ENCODE data around the gene FBP2. TPM values are rescaled to one million over a fixed set of nuclear protein-coding genes. Genes with fewer than 3 reads are reported as not detected.
A peak's percentile ranks its signal among the peaks of the same experiment; 100 is the strongest.

FBP2 gene
- total and polyA plus RNA-seq, 2 donors (not counting 1 experiment from before 2014, with no cell fraction given), result not detected

DNA sequence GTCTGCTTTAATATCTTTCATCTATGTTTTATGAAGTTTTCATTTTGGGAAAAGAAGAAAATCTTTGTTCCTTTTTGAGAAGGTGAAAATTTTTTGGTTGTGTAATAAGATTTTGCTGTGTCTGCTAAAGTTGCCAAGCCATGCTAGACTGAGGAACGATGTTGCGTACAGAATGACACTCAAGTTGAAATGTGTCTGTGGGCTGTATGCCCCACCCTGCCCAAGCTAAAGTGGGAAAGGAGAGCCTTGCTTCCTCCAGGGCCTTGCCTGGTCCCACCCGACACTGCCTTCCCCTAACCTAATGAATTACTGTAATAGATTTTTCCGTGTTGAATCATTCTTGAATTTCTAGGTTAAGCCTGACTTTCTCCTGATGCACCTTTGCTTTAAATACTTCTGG, 36.2 kb downstream of the FBP2 start:
- no peak overlapping the region for H3K4me3 Mint-ChIP-seq
- Histone ChIP-seq H3K27ac (ENCODE audit: low read length in 2 of 2) (no peak overlapping the region), H3K27me3 (replicated peaks in 1 of 4; ENCODE audit: control extremely low read depth in 1 of 4, control insufficient read depth in 3 of 4, insufficient read depth in 4 of 4, low read length in 3 of 4) (peaks cover 0 to 2% (median 0%) of the 10 kb centered on the region in 4 experiments), H3K79me2 (ENCODE audit: control insufficient read depth, insufficient read depth, low read length) (no peaks in the 10 kb centered on the region), H4K20me1 (ENCODE audit: control insufficient read depth, insufficient read depth, low read length, poor library complexity, severe bottlenecking) (no peaks in the 10 kb centered on the region), H3K4me3 (ENCODE audit: control extremely low read depth in 1 of 5, extremely low read depth in 1 of 5, insufficient read depth in 1 of 5, low read depth in 2 of 5, low read length in 4 of 5) (no peak overlapping the region), H3K4me1 (ENCODE audit: control insufficient read depth in 2 of 2, insufficient read depth in 2 of 2, low read length in 2 of 2) (no peaks in the 10 kb centered on the region), H3K9me3 (ENCODE audit: control extremely low read depth in 1 of 3, control insufficient read depth in 2 of 3, insufficient read depth in 1 of 3, low read length in 2 of 3) (peaks cover 0 to 4% (median 0%) of the 10 kb centered on the region in 3 donors), H2AFZ (ENCODE audit: insufficient read depth, low read depth, low read length, poor library complexity, severe bottlenecking) (no peak overlapping the region), H3K4me2 (replicated peaks; ENCODE audit: low read depth, low read length, poor library complexity, severe bottlenecking) (no peak overlapping the region), H3K9ac (ENCODE audit: low read length) (no peak overlapping the region), H3K36me3 (replicated peaks in 1 of 2; ENCODE audit: control extremely low read depth in 1 of 2, control insufficient read depth in 1 of 2, extremely low read depth in 1 of 2, insufficient read depth in 2 of 2, low read length in 1 of 2) (no peaks in the 10 kb centered on the region)
- CTCF ChIA-PET, result no interaction called here
- no peaks in the 10 kb centered on the region for H3K9me3 Mint-ChIP-seq (ENCODE audit: insufficient read depth)
- no peak for TF ChIP-seq EZH2 (IDR thresholded peaks at IDR 0.05; ENCODE audit: borderline replicate concordance, insufficient read depth, low read depth, low read length, poor library complexity, severe bottlenecking)
- TF ChIP-seq, protein P1, sequence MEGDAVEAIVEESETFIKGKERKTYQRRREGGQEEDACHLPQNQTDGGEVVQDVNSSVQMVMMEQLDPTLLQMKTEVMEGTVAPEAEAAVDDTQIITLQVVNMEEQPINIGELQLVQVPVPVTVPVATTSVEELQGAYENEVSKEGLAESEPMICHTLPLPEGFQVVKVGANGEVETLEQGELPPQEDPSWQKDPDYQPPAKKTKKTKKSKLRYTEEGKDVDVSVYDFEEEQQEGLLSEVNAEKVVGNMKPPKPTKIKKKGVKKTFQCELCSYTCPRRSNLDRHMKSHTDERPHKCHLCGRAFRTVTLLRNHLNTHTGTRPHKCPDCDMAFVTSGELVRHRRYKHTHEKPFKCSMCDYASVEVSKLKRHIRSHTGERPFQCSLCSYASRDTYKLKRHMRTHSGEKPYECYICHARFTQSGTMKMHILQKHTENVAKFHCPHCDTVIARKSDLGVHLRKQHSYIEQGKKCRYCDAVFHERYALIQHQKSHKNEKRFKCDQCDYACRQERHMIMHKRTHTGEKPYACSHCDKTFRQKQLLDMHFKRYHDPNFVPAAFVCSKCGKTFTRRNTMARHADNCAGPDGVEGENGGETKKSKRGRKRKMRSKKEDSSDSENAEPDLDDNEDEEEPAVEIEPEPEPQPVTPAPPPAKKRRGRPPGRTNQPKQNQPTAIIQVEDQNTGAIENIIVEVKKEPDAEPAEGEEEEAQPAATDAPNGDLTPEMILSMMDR (IDR thresholded peaks at IDR 0.05), result no peak
- no peak overlapping the region for H3K27ac Mint-ChIP-seq
- 80% methylated on average over 1 of the region's 4 CpGs for WGBS (ENCODE audit: insufficient coverage)
- ATAC-seq (ENCODE audit: low read depth), result no peak
- peaks cover 10% of the 10 kb centered on the region for H3K27me3 Mint-ChIP-seq
- DNase-seq, result no peak
- H3K4me1 Mint-ChIP-seq, result no peaks in the 10 kb centered on the region
- intact Hi-C loops (cut with micrococcal nuclease), result no loop called here
- POLR2A ChIA-PET, result no interaction called here

DNA sequence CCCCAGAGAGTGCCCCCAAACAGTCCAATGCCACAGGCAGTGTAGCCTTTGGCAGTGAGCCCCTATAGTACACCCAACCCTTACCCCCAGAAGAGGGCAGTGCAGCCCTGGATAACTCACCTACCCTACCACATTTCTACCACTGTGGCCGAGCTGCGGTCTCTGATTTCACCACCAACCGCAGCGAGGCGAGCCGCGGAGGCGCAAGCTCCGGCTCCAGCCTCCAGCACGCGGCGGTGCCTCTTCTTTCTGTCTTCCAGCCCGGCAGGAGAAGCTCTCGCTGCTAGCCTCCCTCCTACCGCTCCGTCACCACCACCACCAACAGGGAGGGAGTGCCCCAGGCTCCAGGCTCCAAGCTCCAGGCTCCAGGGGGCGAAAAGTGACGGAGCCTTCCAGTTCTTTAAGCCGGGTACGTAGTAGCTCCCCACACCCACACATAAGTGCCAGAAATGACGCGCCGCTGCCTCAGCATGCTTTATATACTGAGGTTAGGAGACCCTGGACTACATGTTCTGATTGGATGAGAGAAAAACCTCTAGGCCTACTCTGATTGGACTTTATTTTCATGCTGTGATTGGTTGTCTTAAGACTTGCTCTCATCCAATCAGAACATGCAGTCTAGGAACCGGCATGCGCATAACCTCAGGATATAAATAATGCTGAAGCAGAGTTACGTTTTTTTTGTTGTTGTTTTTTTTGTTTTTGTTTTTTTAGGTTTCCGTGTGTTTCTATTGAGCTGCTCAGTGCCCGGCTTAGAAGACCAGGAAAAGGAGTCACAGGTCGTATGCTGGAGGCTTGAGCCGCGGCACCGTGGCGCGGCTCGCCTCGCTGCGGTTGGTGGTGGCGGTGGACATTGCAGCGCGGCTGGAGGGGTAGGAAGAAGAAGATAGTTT, 38.9 kb downstream of the FBP2 start, which contains the start of gene PCAT7:
Gene PCAT7 (plus strand): TSS at position 645 of the 893 bp plus-strand sequence.
- no peaks in the 10 kb centered on the region for H3K4me1 ChIP-seq (ENCODE audit: control insufficient read depth in 2 of 2, insufficient read depth in 2 of 2, low read length in 2 of 2)
- no peak for ATAC-seq (ENCODE audit: low read depth)
- no peaks in the 10 kb centered on the region for H3K27me3 ChIP-seq (replicated peaks in 1 of 4; ENCODE audit: control extremely low read depth in 1 of 4, control insufficient read depth in 3 of 4, insufficient read depth in 4 of 4, low read length in 3 of 4)
- H2AFZ ChIP-seq (ENCODE audit: insufficient read depth, low read depth, low read length, poor library complexity, severe bottlenecking), result no peak within 1 kb of the TSS
- no peak within 1 kb of the TSS for H3K4me3 ChIP-seq (ENCODE audit: control extremely low read depth in 1 of 5, extremely low read depth in 1 of 5, insufficient read depth in 1 of 5, low read depth in 2 of 5, low read length in 4 of 5)
- Mint-ChIP-seq H3K4me1 (no peaks in the 10 kb centered on the region), H3K4me3 (no peak within 1 kb of the TSS), H3K27me3 (peaks cover 11% of the 10 kb centered on the region), H3K27ac (no peak within 1 kb of the TSS), H3K9me3 (ENCODE audit: insufficient read depth) (no peaks in the 10 kb centered on the region)
- ChIA-PET POLR2A (no interaction called here), CTCF (no interaction called here)
- TF ChIP-seq EZH2 (IDR thresholded peaks at IDR 0.05; ENCODE audit: borderline replicate concordance, insufficient read depth, low read depth, low read length, poor library complexity, severe bottlenecking), result no peak
- TF ChIP-seq, protein P1 (IDR thresholded peaks at IDR 0.05), result no peak
- no peak within 1 kb of the TSS for H3K4me2 ChIP-seq (replicated peaks; ENCODE audit: low read depth, low read length, poor library complexity, severe bottlenecking)
- intact Hi-C loops (cut with micrococcal nuclease), result no loop called here
- 83% methylated on average over 33 of the region's 40 CpGs for WGBS (ENCODE audit: insufficient coverage)
- H3K36me3 ChIP-seq (replicated peaks in 1 of 2; ENCODE audit: control extremely low read depth in 1 of 2, control insufficient read depth in 1 of 2, extremely low read depth in 1 of 2, insufficient read depth in 2 of 2, low read length in 1 of 2), result no peaks in the 10 kb centered on the region
- no peaks in the 10 kb centered on the region for H3K79me2 ChIP-seq (ENCODE audit: control insufficient read depth, insufficient read depth, low read length)
- H3K9ac ChIP-seq (ENCODE audit: low read length), result no peak within 1 kb of the TSS
- H4K20me1 ChIP-seq (ENCODE audit: control insufficient read depth, insufficient read depth, low read length, poor library complexity, severe bottlenecking), result no peaks in the 10 kb centered on the region
- DNase-seq, result peak; percentile 19
- H3K9me3 ChIP-seq (ENCODE audit: control extremely low read depth in 1 of 3, control insufficient read depth in 2 of 3, insufficient read depth in 1 of 3, low read length in 2 of 3), result peaks cover 0 to 4% (median 0%) of the 10 kb centered on the region in 3 donors
- no peak within 1 kb of the TSS for H3K27ac ChIP-seq (ENCODE audit: low read length in 2 of 2)

Measured in B cell (primary cell).